ENCODE results near the gene ZFP92.
"Not testable (repeated sequence)": the region's sequence is repeated elsewhere in the genome, so short reads cannot be mapped to it uniquely, and the experiment has no call there.

ZFP92 gene

DNA sequence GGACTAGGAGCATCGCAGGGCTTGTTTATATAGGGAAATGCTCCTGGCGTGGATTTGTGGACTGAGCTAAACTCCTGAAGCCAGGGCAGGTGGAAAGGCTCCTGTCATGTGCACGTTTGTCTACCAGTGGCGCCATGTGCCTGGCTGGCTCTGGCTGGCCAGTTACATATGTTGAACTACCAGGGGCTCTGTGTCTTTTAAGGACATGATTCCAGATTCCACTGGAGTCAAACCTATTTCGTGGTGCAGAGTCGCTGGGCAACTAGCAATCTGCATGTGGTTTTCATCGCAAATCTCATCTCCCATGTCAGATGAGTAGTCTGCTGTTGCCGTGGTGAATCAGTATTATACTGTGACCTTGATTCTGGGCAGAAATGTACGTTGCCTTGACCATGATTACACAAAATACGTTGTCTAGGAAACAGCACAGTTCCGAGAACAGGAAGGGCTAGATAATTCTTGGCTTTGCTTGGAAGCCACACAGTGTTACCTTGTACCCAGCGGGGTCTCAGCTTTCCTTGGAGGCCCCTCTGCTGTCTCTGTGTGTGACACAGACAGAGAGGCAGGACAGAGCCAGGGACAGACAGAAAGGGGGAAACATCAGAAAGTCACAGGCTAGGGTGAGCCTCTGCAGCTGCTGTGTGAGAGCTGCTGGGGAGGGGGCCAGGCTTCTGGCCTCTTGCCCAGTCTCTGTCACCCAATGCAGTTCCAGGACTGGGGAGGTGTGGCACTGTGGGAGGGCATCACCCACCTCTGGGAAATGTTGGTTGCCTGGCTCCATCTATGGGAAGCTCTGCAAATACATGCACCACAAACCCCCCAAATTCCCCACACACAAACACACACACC lies 29.4 kb upstream of the ZFP92 start:
- no peak overlapping the region for H3K4me3 ChIP-seq
- peaks cover 0 to 4% (median 0%) of the 10 kb centered on the region in 4 donors for H3K4me1 ChIP-seq
- H3K27me3 ChIP-seq = no peaks in the 10 kb centered on the region
- TF ChIP-seq, protein P1, sequence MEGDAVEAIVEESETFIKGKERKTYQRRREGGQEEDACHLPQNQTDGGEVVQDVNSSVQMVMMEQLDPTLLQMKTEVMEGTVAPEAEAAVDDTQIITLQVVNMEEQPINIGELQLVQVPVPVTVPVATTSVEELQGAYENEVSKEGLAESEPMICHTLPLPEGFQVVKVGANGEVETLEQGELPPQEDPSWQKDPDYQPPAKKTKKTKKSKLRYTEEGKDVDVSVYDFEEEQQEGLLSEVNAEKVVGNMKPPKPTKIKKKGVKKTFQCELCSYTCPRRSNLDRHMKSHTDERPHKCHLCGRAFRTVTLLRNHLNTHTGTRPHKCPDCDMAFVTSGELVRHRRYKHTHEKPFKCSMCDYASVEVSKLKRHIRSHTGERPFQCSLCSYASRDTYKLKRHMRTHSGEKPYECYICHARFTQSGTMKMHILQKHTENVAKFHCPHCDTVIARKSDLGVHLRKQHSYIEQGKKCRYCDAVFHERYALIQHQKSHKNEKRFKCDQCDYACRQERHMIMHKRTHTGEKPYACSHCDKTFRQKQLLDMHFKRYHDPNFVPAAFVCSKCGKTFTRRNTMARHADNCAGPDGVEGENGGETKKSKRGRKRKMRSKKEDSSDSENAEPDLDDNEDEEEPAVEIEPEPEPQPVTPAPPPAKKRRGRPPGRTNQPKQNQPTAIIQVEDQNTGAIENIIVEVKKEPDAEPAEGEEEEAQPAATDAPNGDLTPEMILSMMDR (IDR thresholded peaks at IDR 0.05) = no peak
- H3K27ac ChIP-seq = no peak overlapping the region
- no peaks in the 10 kb centered on the region for H3K9me3 ChIP-seq
- no peak for DNase-seq
- no peaks in the 10 kb centered on the region for H3K36me3 ChIP-seq
- intact Hi-C loops (cut with DNase I; ENCODE audit: low total_unique reads) = no loop called here

DNA sequence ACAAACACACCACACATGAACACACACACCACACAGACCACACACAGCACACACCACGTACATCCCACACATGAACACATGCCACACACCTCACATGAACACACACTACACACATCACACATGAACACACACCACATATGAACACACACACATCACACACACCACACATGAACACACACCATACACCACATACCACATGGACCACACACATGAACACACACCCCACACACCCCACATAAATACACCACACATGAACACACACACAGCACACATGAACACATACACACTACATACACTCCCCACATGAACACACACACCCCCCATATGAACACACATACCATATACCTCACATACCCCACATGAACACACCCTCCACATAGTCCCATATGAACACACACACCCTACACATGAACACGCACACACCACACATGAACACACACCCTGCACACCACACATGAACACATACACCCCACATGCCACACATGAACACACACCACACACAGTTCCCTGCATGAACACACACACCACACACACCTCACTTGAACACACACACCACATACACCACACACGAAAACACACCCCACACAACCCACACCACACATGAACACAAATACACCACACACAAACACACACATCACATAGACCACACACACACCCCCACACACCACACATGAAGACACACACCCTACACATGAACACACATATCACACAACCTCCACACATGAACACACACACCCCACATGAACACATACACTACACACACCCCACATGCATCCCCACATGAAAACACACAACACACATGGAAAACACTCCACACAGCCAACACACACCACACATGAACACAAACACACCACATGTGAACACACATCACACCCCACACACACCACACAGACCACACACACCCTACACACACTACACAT lies 28.4 kb upstream of the ZFP92 start:
- H3K27ac ChIP-seq = no peak overlapping the region
- intact Hi-C loops (cut with DNase I; ENCODE audit: low total_unique reads) = no loop called here
- H3K9me3 ChIP-seq = no peaks in the 10 kb centered on the region
- no peak for DNase-seq
- H3K4me1 ChIP-seq = peaks cover 0 to 4% (median 0%) of the 10 kb centered on the region in 4 donors
- TF ChIP-seq, protein P1 (IDR thresholded peaks at IDR 0.05) = no peak
- H3K27me3 ChIP-seq = no peaks in the 10 kb centered on the region
- no peak overlapping the region for H3K4me3 ChIP-seq
- no peaks in the 10 kb centered on the region for H3K36me3 ChIP-seq

DNA sequence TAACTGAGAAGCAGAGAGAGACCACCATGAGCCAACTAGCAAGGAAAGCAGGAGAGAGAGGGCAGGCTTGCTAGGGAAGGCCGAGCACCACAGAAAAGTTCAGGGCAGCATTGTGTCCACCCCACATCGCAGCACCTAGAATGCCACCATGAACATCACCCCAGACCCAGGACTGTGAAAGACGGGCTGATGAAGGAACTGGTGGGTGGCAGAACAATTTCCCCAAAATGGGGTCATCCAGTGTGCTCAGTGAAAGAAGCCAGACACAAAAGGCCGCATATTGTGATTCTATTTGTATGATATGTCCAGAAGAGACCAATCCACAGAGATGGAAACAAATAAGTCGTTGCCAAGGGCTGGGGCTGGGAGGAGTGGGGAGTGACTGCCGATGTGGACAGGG lies 26.9 kb upstream of the ZFP92 start:
- Histone ChIP-seq H3K4me3 (no peak overlapping the region), H3K27ac (no peak overlapping the region), H3K36me3 (no peaks in the 10 kb centered on the region), H3K9me3 (no peaks in the 10 kb centered on the region), H3K4me1 (peaks cover 0 to 4% (median 0%) of the 10 kb centered on the region in 4 donors), H3K27me3 (no peaks in the 10 kb centered on the region)
- intact Hi-C loops (cut with DNase I; ENCODE audit: low total_unique reads) = no loop called here
- TF ChIP-seq, protein P1 (IDR thresholded peaks at IDR 0.05) = no peak
- no peak for DNase-seq

DNA sequence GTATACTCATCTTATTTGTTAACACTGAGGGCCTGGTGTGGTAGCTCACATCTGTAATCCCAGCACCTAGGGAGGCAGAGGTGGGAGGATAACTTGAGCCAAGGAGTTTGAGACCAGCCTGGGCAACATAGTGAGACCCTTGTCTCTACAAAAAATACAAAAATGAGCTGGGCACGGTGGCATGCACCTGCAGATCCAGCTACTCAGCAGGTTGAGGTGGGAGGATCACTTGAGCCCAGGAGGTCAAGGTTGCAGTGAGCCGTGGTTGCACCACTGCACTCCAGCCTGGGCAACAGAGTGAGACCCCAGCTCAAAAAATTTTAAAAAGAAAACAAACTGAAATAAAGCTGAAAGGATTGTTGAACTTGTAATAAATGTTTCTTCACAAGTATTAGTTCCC lies 26.3 kb upstream of the ZFP92 start:
- H3K9me3 ChIP-seq; H3K27ac ChIP-seq; H3K36me3 ChIP-seq; H3K27me3 ChIP-seq; H3K4me3 ChIP-seq; intact Hi-C loops (cut with DNase I; ENCODE audit: low total_unique reads); DNase-seq; H3K4me1 ChIP-seq: not testable (repeated sequence)

DNA sequence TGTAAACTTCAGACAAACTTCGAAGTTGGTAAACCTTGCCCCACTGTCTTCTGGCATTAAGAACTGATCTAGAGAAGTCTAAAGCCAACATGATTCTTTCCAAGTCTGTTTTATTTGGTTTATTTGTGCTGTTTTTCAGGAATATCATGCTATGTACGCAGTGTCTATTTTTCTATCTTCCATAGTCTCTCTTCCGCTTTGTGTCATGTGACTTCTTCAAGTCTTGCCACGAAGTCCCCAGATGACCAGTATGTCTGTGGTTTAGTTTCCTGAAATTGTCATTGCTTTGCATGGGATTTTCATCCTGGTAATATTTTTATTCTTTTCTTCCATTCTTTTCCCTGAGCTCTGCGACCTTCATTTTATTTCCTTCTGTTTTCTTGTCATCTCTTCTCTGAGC lies 25.2 kb upstream of the ZFP92 start:
- H3K27me3 ChIP-seq = no peaks in the 10 kb centered on the region
- intact Hi-C loops (cut with DNase I; ENCODE audit: low total_unique reads) = no loop called here

More for the DNA sequence above, 25.2 kb upstream of the ZFP92 start:
- Histone ChIP-seq H3K27ac (no peak overlapping the region), H3K9me3 (no peaks in the 10 kb centered on the region), H3K36me3 (no peaks in the 10 kb centered on the region), H3K4me3 (no peak overlapping the region), H3K4me1 (peaks cover 0 to 4% (median 0%) of the 10 kb centered on the region in 4 donors)
- TF ChIP-seq, protein P1 (IDR thresholded peaks at IDR 0.05) = no peak
- no peak for DNase-seq

Measured in tibial artery (tissue), 4 donors.